ENCODE results near the gene SIGLEC15. TPM values are rescaled to one million over a fixed set of nuclear protein-coding genes. Genes with fewer than 3 reads are reported as not detected.
"Not testable (repeated sequence)": the region's sequence is repeated elsewhere in the genome, so short reads cannot be mapped to it uniquely, and the experiment has no call there.

Gene SIGLEC15
- total RNA-seq, 3 donors from 2014 or later = 0.16 to 0.17 TPM; not detected in 1

DNA sequence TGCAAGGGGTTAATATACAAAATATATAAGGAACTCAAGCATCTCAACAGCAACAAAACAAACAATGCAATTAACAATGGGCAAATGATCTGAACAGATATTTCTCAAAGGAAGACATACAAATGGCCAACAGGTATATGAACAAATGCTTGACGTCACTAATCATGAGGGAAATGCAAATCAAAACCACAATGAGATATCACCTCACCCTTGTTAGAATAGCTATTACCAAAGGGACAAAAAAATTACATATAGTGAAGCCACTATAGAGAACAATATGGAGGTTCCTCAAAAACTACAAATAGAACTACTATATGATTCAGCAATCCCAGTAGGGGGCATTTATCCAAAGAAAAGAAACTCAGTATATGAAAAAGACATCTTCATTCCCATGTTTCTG is 3.8 kb upstream of the SIGLEC15 start:
- Histone ChIP-seq H3K4me1 (ENCODE audit: low read depth) (no peaks in the 10 kb centered on the region), H3K9me3 (no peaks in the 10 kb centered on the region), H3K4me3 (no peak overlapping the region), H3K36me3 (ENCODE audit: low read depth) (no peaks in the 10 kb centered on the region)
- no peak for TF ChIP-seq CTCF (IDR thresholded peaks at IDR 0.05)
- intact Hi-C loops (cut with DNase I, micrococcal nuclease) = no loop called here
- DNase-seq (no peak), ATAC-seq (no peak)

GRCh38 chr18:45826084-45826483 is 609 bp downstream of the SIGLEC15 start:
- H3K9me3 ChIP-seq = no peaks in the 10 kb centered on the region
- intact Hi-C loops (cut with DNase I, micrococcal nuclease) = no loop called here
- DNase-seq (no peak), ATAC-seq (no peak)
- H3K4me1 ChIP-seq (ENCODE audit: low read depth) = peaks cover 2% of the 10 kb centered on the region
- H3K4me3 ChIP-seq = no peak overlapping the region
- no peaks in the 10 kb centered on the region for H3K36me3 ChIP-seq (ENCODE audit: low read depth)
- TF ChIP-seq CTCF (IDR thresholded peaks at IDR 0.05) = no peak

DNA sequence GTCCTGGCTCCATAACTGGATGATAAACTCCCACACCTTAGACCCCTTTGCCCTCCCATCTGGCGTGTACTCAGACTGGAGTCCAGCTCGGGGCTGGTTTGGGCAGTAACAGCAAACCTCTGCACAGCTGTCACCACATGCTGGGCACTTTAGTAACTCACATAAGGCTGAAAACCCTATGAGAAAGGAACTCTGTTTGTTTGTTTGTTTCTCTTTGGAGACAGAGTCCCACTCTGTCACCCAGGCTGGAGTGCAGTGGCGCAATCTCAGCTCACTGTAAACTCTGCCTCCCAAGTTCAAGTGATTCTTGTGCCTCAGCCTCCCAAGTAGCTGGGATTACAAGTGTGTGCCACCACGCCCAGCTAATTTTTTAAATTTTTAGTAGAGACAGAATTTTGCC is 1.2 kb downstream of the SIGLEC15 start:
- H3K9me3 ChIP-seq; ATAC-seq; intact Hi-C loops (cut with DNase I, micrococcal nuclease); H3K4me1 ChIP-seq (ENCODE audit: low read depth); H3K4me3 ChIP-seq; DNase-seq; H3K36me3 ChIP-seq (ENCODE audit: low read depth): not testable (repeated sequence)

DNA sequence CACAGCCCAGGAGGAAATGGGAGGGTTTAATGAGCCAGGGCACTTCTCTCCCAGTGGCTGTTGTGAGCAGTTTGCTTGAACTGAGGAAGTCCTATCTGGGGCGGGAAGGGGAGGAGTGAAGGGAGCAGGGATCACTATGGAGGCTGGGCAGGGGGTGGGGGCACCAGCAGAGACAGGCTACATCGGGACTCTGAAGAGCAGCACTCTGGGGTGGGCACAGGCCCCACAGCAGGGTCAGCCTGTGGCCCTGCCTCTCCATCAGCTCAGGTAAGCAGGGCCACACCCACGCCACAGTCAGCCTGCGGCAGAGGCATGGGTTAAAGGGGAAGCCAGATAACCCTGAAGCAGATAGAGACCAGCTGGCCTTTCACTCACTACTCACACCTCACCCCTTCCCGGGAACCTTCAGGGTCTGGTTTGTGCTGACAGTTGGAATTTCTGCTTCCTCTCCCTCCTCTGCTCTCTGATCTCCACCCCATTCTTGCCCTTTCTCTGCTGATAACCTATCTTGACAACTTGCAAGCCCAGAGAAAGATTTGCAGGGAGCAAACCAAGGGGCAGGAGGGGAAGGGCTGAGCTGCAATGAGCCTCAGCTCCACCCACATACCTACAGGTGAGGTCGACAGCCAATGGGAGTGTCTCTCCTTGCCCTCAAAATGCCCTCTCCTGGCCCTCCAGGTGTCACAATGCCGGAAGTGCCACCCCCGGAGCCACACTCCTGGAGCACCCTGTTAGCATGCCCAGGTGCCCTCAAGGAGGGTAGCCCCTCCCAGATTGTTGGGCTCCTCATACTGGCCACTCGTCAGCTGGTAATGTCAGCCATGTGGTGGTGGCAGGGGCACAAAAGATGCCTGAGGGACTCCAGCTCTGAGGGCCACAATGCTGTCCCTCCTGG is 3.7 kb downstream of the SIGLEC15 start:
- intact Hi-C loops (cut with DNase I, micrococcal nuclease) = no loop called here
- peaks cover 2% of the 10 kb centered on the region for H3K4me1 ChIP-seq (ENCODE audit: low read depth)
- H3K9me3 ChIP-seq = no peaks in the 10 kb centered on the region
- DNase-seq (peak in 2 of 3 donors; percentile 23 to 54), ATAC-seq (peak; percentile 63)
- H3K36me3 ChIP-seq (ENCODE audit: low read depth) = no peaks in the 10 kb centered on the region
- no peak for TF ChIP-seq CTCF (IDR thresholded peaks at IDR 0.05)
- H3K4me3 ChIP-seq = no peak overlapping the region

- no peak for TF ChIP-seq CTCF (IDR thresholded peaks at IDR 0.05)
- intact Hi-C loops (cut with DNase I, micrococcal nuclease) = no loop called here
- Histone ChIP-seq H3K36me3 (ENCODE audit: low read depth) (no peaks in the 10 kb centered on the region), H3K4me1 (ENCODE audit: low read depth) (peaks cover 2% of the 10 kb centered on the region), H3K9me3 (no peaks in the 10 kb centered on the region), H3K4me3 (no peak overlapping the region)
- ATAC-seq (no peak), DNase-seq (no peak)
These were observed 4.4 kb downstream of the SIGLEC15 start for GRCh38 chr18:45829855-45830254.

GRCh38 chr18:45830917-45831316 is 5.4 kb downstream of the SIGLEC15 start:
- no peak for TF ChIP-seq CTCF (IDR thresholded peaks at IDR 0.05)
- H3K4me1 ChIP-seq (ENCODE audit: low read depth) = peaks cover 2% of the 10 kb centered on the region
- intact Hi-C loops (cut with DNase I, micrococcal nuclease) = no loop called here
- no peak overlapping the region for H3K4me3 ChIP-seq
- no peaks in the 10 kb centered on the region for H3K36me3 ChIP-seq (ENCODE audit: low read depth)
- no peak for ATAC-seq
- no peaks in the 10 kb centered on the region for H3K9me3 ChIP-seq
- DNase-seq = no peak

All from mucosa of descending colon (tissue), 3 donors.